Measurements from ENCODE around the gene TAL1.

The TAL1 gene

GRCh38 chr1:47231301-47232186, 481 bp downstream of the TAL1 start:
- DNase-seq, result no peak
- H3K9me3 ChIP-seq, result no peaks in the 10 kb centered on the region
- H3K36me3 ChIP-seq, result no peaks in the 10 kb centered on the region
- no peak overlapping the region for H3K4me3 ChIP-seq (ENCODE audit: low read depth, low read length)
- H3K4me1 ChIP-seq, result no peaks in the 10 kb centered on the region
- no peak for TF ChIP-seq CTCF (IDR thresholded peaks at IDR 0.05; ENCODE audit: low read depth, low read length)
- H3K27me3 ChIP-seq, result peaks cover 68% of the 10 kb centered on the region

GRCh38 chr1:47230692-47231300, 1.2 kb downstream of the TAL1 start:
- no peak for TF ChIP-seq CTCF (IDR thresholded peaks at IDR 0.05; ENCODE audit: low read depth, low read length)
- Histone ChIP-seq H3K36me3 (no peaks in the 10 kb centered on the region), H3K9me3 (no peaks in the 10 kb centered on the region), H3K4me1 (no peaks in the 10 kb centered on the region), H3K4me3 (ENCODE audit: low read depth, low read length) (no peak overlapping the region), H3K27me3 (peaks cover 75% of the 10 kb centered on the region)
- no peak for DNase-seq

GRCh38 chr1:47229886-47230691, 1.9 kb downstream of the TAL1 start:
- Histone ChIP-seq H3K36me3 (no peaks in the 10 kb centered on the region), H3K9me3 (no peaks in the 10 kb centered on the region), H3K27me3 (peaks cover 82% of the 10 kb centered on the region), H3K4me1 (no peaks in the 10 kb centered on the region), H3K4me3 (ENCODE audit: low read depth, low read length) (no peak overlapping the region)
- TF ChIP-seq CTCF (IDR thresholded peaks at IDR 0.05; ENCODE audit: low read depth, low read length), result no peak
- no peak for DNase-seq

DNA sequence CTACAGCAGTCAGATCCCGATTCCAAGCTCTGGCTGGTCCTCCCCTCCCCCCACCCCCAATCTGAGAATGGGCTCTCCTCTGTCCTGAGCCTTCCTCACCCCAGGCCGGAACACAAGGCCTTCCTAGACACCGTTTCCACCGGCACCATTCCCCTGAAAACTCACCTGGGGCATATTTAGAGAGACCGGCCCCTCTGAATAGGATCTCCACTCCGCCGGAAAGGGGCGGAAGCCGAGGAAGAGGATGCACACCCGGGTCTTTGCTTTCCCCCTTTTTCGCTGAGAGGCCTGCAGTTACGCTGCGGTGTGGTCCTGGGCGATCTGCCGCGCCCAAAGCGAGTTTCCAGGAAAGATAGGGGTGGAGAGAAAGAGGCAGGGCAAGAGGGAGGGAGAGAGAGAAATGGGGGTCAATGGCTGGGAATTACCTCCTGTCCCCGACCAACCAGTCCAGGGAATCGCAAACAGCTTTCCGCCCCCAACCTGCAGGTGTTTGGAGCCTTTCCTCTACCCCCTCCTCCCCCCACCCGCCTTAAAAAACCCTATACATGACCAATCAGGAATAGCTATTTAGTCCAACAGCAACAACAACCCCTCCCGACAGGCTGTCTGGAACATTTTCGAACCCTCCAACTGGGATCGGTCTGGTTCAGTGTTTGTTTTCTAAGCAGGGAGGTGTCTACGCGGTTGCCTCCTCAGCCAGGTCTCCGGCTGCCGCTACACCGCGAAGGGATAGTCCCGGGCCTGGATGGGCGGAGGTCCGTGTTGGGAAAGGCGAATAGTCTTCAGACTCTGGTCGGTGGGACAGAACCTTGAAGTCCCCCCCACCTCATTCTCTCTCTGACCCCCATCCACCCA, 2.8 kb downstream of the TAL1 start:
- no peak for DNase-seq
- Histone ChIP-seq H3K4me3 (ENCODE audit: low read depth, low read length) (no peak overlapping the region), H3K9me3 (no peaks in the 10 kb centered on the region), H3K36me3 (no peaks in the 10 kb centered on the region), H3K4me1 (no peaks in the 10 kb centered on the region), H3K27me3 (peaks cover 89% of the 10 kb centered on the region)
- no peak for TF ChIP-seq CTCF (IDR thresholded peaks at IDR 0.05; ENCODE audit: low read depth, low read length)

- Histone ChIP-seq H3K4me3 (ENCODE audit: low read depth, low read length) (no peak overlapping the region), H3K36me3 (no peaks in the 10 kb centered on the region), H3K4me1 (no peaks in the 10 kb centered on the region), H3K9me3 (no peaks in the 10 kb centered on the region), H3K27me3 (peaks cover 93% of the 10 kb centered on the region)
- DNase-seq, result no peak
- TF ChIP-seq CTCF (IDR thresholded peaks at IDR 0.05; ENCODE audit: low read depth, low read length), result no peak
Measured at GRCh38 chr1:47228644-47229030, 3.4 kb downstream of the TAL1 start.

All from BE2C (cell line).